ENCODE data around the gene TXNDC12.
A peak's percentile ranks its signal among the peaks of the same experiment; 100 is the strongest.

TXNDC12 gene

GRCh38 chr1:51998701-51999100 is 56.3 kb downstream of the TXNDC12 start:
- no peak for DNase-seq (ENCODE audit: low read depth in 2 of 2)

- DNase-seq (ENCODE audit: low read depth in 2 of 2): no peak
Observed at GRCh38 chr1:51997974-51998382, 57.0 kb downstream of the TXNDC12 start.

- peak; percentile 63 to 84 for DNase-seq (ENCODE audit: low read depth in 2 of 2)
Observed at GRCh38 chr1:51990478-51990965, 64.5 kb downstream of the TXNDC12 start, which contains the start of gene RAB3B. Gene RAB3B, minus strand, starts transcription at chr1:51990700. Its CDS starts 13,583 bp downstream, at chr1:51977117.

GRCh38 chr1:51989582-51990477 is 65.2 kb downstream of the TXNDC12 start:
- DNase-seq (ENCODE audit: low read depth in 2 of 2): no peak

- DNase-seq (ENCODE audit: low read depth in 2 of 2): no peak
Observed at GRCh38 chr1:51988254-51988653, 66.7 kb downstream of the TXNDC12 start.

- no peak for DNase-seq (ENCODE audit: low read depth in 2 of 2)
Observed at GRCh38 chr1:51986718-51987117, 68.3 kb downstream of the TXNDC12 start.

- DNase-seq (ENCODE audit: low read depth in 2 of 2): no peak
Observed at GRCh38 chr1:51982161-51982560, 72.8 kb downstream of the TXNDC12 start.

DNA sequence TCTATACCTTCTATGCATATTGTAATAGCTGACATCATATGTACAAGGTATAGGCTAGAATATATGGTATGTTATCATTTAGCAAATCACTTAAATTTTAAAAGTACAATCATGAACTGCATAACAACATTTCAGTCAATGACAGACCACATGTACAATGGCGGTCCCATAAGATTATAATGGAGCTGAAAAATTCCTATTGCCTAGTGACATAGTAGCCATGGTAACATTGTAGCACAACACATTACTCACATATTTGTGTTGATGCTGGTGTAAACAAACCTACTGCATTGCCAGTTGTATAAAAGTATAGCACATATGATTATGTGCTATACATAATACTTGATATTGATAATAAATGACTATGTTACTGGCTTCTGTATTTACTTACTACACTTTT is 73.4 kb downstream of the TXNDC12 start:
- DNase-seq (ENCODE audit: low read depth in 2 of 2): no peak

DNA sequence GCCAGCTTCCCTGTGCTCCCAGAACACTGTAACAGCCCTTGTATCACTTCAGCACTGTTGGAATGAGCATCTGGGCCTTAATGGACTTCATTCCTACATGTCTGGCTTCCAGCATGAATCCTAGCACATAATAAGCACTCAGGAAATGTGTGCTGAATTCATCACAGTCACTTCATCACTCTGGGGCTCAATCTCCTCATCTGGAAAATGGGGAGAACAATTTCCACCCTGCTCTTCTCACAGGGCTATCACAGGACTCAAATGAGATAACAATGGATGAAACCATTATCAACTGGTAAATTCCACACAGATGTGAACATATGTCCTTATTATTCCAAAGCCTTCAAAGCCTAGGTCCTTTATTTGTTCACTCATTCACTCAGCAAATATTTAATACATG is 76.9 kb downstream of the TXNDC12 start:
- DNase-seq (ENCODE audit: low read depth in 2 of 2): no peak

- DNase-seq (ENCODE audit: low read depth in 2 of 2): no peak
Observed at GRCh38 chr1:51976846-51977602, 78.0 kb downstream of the TXNDC12 start.

DNA sequence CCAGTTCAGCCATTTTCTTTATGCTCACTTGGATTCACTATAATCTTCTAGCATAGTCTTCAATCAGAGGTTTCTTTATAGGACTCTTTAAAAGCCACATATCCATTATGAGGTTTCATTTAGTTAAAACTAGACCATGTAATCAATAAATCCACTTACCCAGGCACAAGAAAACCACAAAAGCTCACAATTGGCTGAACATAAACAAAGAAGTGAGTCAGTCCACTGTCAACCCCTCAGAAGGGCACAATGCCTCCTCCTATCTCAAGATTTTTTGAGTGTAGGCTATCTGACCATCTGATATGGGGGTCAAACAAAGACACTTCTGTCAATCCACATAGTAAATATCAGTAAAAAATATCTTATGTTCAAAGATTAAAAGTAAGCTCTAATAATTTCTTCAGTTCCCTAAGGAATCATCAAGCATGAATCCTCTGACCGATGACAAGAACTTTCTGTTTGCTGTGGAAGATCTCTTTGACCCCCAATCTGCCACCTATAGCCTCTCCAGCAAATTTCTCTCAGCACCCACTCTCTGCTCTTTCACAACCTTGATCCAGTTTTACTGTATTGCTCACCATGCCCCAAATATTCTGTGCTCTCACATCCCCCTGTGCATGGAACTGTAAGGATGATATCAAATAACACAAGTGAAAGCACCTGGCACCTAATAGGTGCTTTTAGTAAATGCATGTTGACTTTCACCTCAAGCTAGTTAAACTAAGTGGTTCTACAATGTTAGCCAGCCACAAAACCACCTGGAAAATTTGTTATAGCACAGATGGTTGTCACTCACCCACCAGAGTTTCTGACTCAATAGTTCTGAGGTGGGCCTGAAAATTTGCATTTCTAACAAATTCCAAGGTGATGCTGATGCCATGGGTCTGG is 81.2 kb downstream of the TXNDC12 start:
- DNase-seq (ENCODE audit: low read depth in 2 of 2): no peak
